LNCaP clone FGC (cell line): ENCODE measurements around the gene DUSP11.

Experiments
- DNase-seq: peaks from one replicate; pipeline ENCODE4 v3.0.0-alpha.2; 2011; ENCODE audit warnings: low read depth
- H3K4me3 ChIP-seq: 2 replicates; pipeline ENCODE4 v1.5.1; 2011; ENCODE audit warnings: mild to moderate bottlenecking, low read depth, low read length, control low read depth
- TF ChIP-seq, protein P1 (sequence below): IDR thresholded peaks from 2 replicates; pipeline ENCODE4 v1.5.1; 2012; ENCODE audit warnings: mild to moderate bottlenecking; ENCODE audit not compliant: control insufficient read depth, insufficient read depth; ENCODE audit errors: extremely low read depth

The DUSP11 gene

GRCh38 chr2:73779467-73780236 lies at the start of gene DUSP11:
Gene DUSP11, minus strand, starts transcription at chr2:73780103. Its CDS starts 129 bp downstream, at chr2:73779974.
- H3K4me3 ChIP-seq: peak within 1 kb of the TSS; percentile 86
- TF ChIP-seq, protein P1, sequence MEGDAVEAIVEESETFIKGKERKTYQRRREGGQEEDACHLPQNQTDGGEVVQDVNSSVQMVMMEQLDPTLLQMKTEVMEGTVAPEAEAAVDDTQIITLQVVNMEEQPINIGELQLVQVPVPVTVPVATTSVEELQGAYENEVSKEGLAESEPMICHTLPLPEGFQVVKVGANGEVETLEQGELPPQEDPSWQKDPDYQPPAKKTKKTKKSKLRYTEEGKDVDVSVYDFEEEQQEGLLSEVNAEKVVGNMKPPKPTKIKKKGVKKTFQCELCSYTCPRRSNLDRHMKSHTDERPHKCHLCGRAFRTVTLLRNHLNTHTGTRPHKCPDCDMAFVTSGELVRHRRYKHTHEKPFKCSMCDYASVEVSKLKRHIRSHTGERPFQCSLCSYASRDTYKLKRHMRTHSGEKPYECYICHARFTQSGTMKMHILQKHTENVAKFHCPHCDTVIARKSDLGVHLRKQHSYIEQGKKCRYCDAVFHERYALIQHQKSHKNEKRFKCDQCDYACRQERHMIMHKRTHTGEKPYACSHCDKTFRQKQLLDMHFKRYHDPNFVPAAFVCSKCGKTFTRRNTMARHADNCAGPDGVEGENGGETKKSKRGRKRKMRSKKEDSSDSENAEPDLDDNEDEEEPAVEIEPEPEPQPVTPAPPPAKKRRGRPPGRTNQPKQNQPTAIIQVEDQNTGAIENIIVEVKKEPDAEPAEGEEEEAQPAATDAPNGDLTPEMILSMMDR: peak; percentile 75
- peak; percentile 66 for DNase-seq

DNA sequence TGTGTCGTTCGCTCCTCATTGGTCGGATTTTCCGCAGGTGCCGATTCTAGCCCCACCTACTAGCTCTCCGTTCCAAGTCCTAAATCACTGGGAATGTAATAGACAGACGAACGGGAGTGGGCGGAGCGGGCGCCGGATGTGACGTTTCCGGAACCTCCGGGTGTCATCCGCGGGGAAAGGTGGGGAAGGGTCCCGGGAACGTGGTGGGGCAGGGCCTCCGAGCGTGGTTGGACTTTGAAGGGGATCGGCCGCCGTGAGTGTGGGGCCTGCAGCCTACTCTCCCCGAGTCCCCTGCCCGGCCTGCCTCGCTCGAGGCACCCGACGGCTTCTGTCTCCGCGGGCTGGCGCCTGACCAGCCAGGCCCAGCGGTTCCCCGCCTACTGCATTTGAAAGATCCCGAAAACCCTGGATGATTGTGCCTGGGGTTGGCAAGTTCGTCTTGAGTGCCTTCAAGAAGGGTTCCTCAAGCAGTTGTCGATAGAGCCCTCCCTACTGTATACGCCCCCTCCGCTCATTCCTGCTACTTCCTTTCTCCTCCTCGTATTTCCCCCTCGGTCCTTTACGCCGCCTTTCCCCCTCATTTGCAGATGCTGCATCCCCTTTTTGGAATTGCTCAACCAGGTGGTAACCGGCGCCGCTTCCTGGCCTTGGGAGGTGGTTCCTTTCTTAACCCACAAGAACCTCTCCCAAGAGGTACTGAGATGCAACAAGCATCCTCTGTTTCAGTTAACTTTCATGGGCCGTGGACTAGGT lies 49.1 kb upstream of the DUSP11 start, which contains the start of gene STAMBP:
TSS of gene STAMBP (plus strand) at position 144 of the 753 bp plus-strand sequence. CDS start 1,896 bp downstream, outside the sequence.
- peak; percentile 84 for DNase-seq
- peak within 1 kb of the TSS; percentile 90 for H3K4me3 ChIP-seq
- TF ChIP-seq, protein P1: no peak

- no peak for DNase-seq
- peak overlapping the region; percentile 90 for H3K4me3 ChIP-seq
- TF ChIP-seq, protein P1: no peak
These were observed 48.5 kb upstream of the DUSP11 start for GRCh38 chr2:73828389-73828817.

DNA sequence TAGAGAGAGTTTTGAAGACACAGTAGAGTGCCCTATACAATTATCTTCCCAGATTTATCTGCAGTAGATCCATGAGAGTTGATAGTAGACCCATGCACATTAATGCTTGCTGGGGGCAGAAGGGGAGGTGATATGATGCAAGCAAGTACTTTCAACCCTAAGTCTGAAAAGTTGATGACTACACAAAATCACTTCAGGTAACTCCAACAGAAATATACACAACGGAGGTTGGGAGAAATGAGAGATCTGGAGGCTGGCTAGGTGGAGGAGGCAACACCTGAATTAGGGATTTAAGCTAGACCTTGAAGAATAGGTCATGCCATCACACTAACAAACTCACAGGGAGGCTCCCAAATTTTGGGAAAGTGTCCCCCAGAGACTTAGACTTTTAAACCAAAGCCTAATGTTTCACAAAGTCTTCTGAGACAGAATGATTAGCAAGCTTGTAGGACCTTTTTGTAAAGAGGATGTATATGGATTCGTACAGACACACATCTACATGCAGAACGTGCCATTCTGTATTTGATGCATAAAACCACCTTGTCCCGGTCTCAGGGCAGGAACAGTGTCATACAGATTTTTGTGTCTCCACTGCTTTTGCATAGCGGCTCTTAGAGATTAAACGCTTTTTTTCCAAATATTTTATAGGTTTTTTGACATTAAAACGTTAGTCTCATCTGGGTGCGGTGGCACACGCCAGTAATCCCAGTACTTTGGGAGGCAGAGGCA lies 47.9 kb upstream of the DUSP11 start:
- no peak for DNase-seq
- TF ChIP-seq, protein P1: no peak
- H3K4me3 ChIP-seq: peak overlapping the region; percentile 90

DNA sequence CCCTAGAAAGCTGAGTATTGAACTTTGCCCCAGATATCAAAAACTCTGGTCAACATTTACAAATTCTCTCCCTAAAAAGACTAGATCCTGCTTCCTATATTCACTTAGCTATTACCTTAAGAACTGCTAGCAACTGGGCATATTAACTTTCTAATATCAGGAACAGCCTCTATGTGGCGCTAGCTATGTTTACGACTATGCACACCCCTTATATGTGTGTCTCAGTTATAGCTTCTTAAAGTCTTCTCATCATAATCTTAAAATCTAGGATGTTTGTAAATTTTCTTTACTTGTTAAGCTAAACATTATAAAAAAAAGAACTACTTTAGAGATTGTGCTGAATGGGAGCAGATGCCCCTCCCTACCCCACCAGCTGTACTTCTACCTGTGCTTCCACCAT lies 47.1 kb upstream of the DUSP11 start:
- TF ChIP-seq, protein P1: no peak
- no peak overlapping the region for H3K4me3 ChIP-seq
- DNase-seq: no peak

DNA sequence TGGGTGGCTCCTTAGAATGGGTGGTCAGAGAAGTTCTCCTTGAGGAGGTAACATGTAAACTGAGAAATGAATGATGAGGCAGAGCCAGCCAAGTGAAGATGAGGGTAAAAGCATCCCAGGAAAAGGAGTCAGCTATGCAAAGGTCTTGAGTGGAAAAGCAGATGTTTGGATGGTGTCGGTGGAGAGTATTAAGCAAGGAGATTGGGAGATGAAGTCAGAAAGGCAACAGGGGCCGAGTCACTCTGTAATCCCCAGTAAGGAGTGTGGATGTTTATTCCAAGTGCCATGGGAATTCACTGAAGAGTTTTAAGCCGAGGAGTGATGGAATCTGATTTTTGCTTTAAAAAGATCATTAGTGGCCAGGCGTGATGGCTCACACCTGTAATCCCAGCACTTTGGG lies 45.5 kb upstream of the DUSP11 start:
- H3K4me3 ChIP-seq: no peak overlapping the region
- no peak for DNase-seq
- TF ChIP-seq, protein P1: no peak
